ENCODE data around the gene VSIR.

DNA sequence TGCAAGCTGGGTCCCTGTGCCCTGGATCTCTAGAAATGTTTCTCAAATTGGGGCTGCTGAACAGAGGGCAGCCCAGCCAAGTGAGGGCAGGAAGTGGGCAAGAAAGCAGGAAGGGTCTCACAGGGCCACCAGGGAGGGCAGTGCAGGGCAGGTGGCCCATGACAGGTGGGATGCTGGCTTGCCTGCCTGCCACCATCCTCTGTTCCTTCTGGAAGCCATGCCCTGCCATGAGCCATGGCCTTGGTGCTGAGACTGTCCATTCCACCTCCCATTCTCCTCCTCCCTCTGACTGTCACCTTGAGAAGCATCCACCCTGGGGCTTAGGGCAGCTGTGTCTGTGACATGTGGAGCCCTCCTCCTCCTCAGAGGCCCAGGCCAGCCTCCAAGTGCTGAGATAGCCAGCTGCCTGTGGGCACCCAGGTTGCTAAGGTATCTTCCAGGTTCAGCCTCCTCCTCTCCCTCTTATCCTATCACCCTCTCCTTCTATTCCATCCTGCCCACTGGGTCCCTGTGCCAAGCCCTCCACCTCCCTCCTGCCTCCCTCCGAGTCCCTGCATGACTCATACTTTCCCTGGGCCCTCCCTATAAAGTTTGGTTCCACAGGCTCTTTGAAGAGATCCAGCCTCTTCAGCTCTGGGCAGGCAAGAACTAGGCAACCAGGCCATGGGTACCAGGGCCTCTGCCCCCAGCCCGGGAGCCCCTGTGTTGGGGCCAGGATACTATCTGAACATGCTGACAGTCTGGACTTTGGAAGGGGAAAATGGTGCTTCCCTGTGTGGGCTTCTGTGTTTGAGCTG lies 1.3 kb downstream of the VSIR start:
- TF ChIP-seq POLR2A (IDR thresholded peaks at IDR 0.05) (peak; percentile 57 to 71), CTCF (IDR thresholded peaks at IDR 0.05) (no peak)
